ENCODE measurements around the gene RNF103. TPM values are rescaled to one million over a fixed set of nuclear protein-coding genes. Genes with fewer than 3 reads are reported as not detected.

Gene RNF103
- total RNA-seq, 1 donor from 2014 or later, result 23.3 TPM

GRCh38 chr2:86577817-86578456 lies 45.7 kb downstream of the RNF103 start:
- no peak for DNase-seq (ENCODE audit: extremely low spot score in 2 of 2)
- Histone ChIP-seq H3K36me3 (no peaks in the 10 kb centered on the region), H3K27ac (no peak overlapping the region), H3K9me3 (peaks cover 4% of the 10 kb centered on the region), H3K4me3 (no peak overlapping the region), H3K27me3 (no peaks in the 10 kb centered on the region), H3K4me1 (no peaks in the 10 kb centered on the region)
- intact Hi-C loops (cut with DNase I), result no loop called here
- TF ChIP-seq CTCF (IDR thresholded peaks at IDR 0.05) (no peak), POLR2AphosphoS5 (IDR thresholded peaks at IDR 0.05; ENCODE audit: insufficient read depth in 1 of 2, low read depth in 1 of 2) (no peak), POLR2A (IDR thresholded peaks at IDR 0.05) (no peak)

GRCh38 chr2:86570059-86570458 lies 53.6 kb downstream of the RNF103 start:
- no peak for TF ChIP-seq POLR2A (IDR thresholded peaks at IDR 0.05)
- TF ChIP-seq CTCF (IDR thresholded peaks at IDR 0.05), result no peak
- no peak for TF ChIP-seq POLR2AphosphoS5 (IDR thresholded peaks at IDR 0.05; ENCODE audit: insufficient read depth in 1 of 2, low read depth in 1 of 2)
- intact Hi-C loops (cut with DNase I), result no loop called here

GRCh38 chr2:86566821-86567190 lies 56.9 kb downstream of the RNF103 start:
- Histone ChIP-seq H3K4me1 (peaks cover 8% of the 10 kb centered on the region), H3K36me3 (no peaks in the 10 kb centered on the region), H3K4me3 (no peak overlapping the region), H3K9me3 (no peaks in the 10 kb centered on the region), H3K27me3 (no peaks in the 10 kb centered on the region), H3K27ac (no peak overlapping the region)
- no peak for TF ChIP-seq CTCF (IDR thresholded peaks at IDR 0.05)
- TF ChIP-seq POLR2AphosphoS5 (IDR thresholded peaks at IDR 0.05; ENCODE audit: insufficient read depth in 1 of 2, low read depth in 1 of 2), result no peak
- TF ChIP-seq POLR2A (IDR thresholded peaks at IDR 0.05), result no peak
- DNase-seq (ENCODE audit: extremely low spot score in 2 of 2), result no peak
- intact Hi-C loops (cut with DNase I), result no loop called here

More at GRCh38 chr2:86570059-86570458, 53.6 kb downstream of the RNF103 start:
- no peak for DNase-seq (ENCODE audit: extremely low spot score in 2 of 2)
- Histone ChIP-seq H3K27me3 (no peaks in the 10 kb centered on the region), H3K9me3 (no peaks in the 10 kb centered on the region), H3K36me3 (no peaks in the 10 kb centered on the region), H3K4me3 (no peak overlapping the region), H3K4me1 (no peaks in the 10 kb centered on the region), H3K27ac (no peak overlapping the region)

GRCh38 chr2:86566158-86566820 lies 57.4 kb downstream of the RNF103 start:
- TF ChIP-seq POLR2AphosphoS5 (IDR thresholded peaks at IDR 0.05; ENCODE audit: insufficient read depth in 1 of 2, low read depth in 1 of 2) (no peak), POLR2A (IDR thresholded peaks at IDR 0.05) (no peak), CTCF (IDR thresholded peaks at IDR 0.05) (no peak)
- intact Hi-C loops (cut with DNase I), result no loop called here
- Histone ChIP-seq H3K9me3 (no peaks in the 10 kb centered on the region), H3K4me3 (no peak overlapping the region), H3K27ac (no peak overlapping the region), H3K36me3 (no peaks in the 10 kb centered on the region), H3K27me3 (no peaks in the 10 kb centered on the region), H3K4me1 (peaks cover 13% of the 10 kb centered on the region)
- DNase-seq (ENCODE audit: extremely low spot score in 2 of 2), result no peak

- intact Hi-C loops (cut with DNase I), result loop anchor here (2.0 to 5.0 kb wide), 3 partner anchors 59 to 276 kb away; partner anchors contain the start of genes KDM3A and RNF103
- Histone ChIP-seq H3K27me3 (no peaks in the 10 kb centered on the region), H3K9me3 (no peaks in the 10 kb centered on the region), H3K36me3 (no peaks in the 10 kb centered on the region), H3K4me1 (peaks cover 34% of the 10 kb centered on the region), H3K27ac (peak overlapping the region; percentile 95), H3K4me3 (peak overlapping the region; percentile 52 to 65)
- no peak for DNase-seq (ENCODE audit: extremely low spot score in 2 of 2)
- no peak for TF ChIP-seq CTCF (IDR thresholded peaks at IDR 0.05)
- TF ChIP-seq POLR2AphosphoS5 (IDR thresholded peaks at IDR 0.05; ENCODE audit: insufficient read depth in 1 of 2, low read depth in 1 of 2), result no peak
- TF ChIP-seq POLR2A (IDR thresholded peaks at IDR 0.05), result no peak
These were observed 60.0 kb downstream of the RNF103 start for GRCh38 chr2:86563650-86564061.

Measured in vagina (tissue), 2 donors.